Peyer's patch (tissue), 4 donors: Measurements from ENCODE around the gene KCNIP4.

Source experiments
- CTCF ChIP-seq, 6 experiments: fragments of 450-650 bp in 4 of 6; fragments of 200-600 bp in 2 of 6; sonication (generic) in 1 of 6; IDR thresholded peaks; one replicate each; pipeline ENCODE4 v1.5.1; 2017 to 2019; ENCODE audit warnings: antibody characterized with exemption in 6 of 6, mild to moderate bottlenecking in 3 of 6, moderate library complexity in 1 of 6
- POLR2A ChIP-seq, 2 donors: fragments of 450-650 bp; IDR thresholded peaks; one replicate each; pipeline ENCODE4 v1.5.1; 2017; ENCODE audit warnings: antibody characterized with exemption in 2 of 2, mild to moderate bottlenecking in 2 of 2, moderate library complexity in 2 of 2

DNA sequence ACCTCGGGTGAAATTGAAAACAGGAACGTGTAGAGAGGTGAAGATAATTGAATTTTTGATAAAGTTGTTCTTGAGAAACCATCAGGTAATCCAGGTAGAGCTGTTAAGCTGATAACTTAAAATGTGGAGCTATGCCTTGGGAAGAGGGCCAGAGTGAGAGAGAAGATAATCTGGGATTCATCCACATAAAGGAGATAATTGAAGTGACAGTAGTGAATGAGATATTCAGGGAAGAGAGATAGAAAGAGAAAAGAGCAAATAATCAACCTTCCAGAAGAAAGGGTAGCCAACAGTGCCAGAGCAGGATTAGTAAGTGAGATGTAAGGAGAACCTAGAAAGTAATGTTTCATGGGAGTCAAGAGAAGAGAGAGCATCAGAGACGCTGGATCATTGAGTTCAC, 950.7 kb downstream of the KCNIP4 start:
- TF ChIP-seq POLR2A (IDR thresholded peaks at IDR 0.05) (no peak), CTCF (IDR thresholded peaks at IDR 0.05) (no peak)
